Sigmoid colon (tissue), 4 donors: ENCODE results near the gene MRPL14.

Experiments
- POLR2A ChIP-seq, 2 donors: fragments of 450-650 bp; IDR thresholded peaks; one replicate each; pipeline ENCODE4 v1.6.1; 2016; ENCODE audit warnings: antibody characterized with exemption in 2 of 2, mild to moderate bottlenecking in 2 of 2, moderate library complexity in 2 of 2
- POLR2AphosphoS5 ChIP-seq, 4 donors: sonication (generic); formaldehyde crosslinking; IDR thresholded peaks; one replicate each; pipeline ENCODE4 v1.6.1; 2017; ENCODE audit warnings: antibody characterized with exemption in 4 of 4
- TF ChIP-seq, protein P1 (sequence below), 4 experiments: fragments of 450-650 bp in 3 of 4; fragments of 200-600 bp in 1 of 4; IDR thresholded peaks; one replicate each; pipeline ENCODE4 v1.5.1; 2016 to 2019; ENCODE audit warnings: antibody characterized with exemption in 4 of 4, mild to moderate bottlenecking in 3 of 4, moderate library complexity in 2 of 4

DNA sequence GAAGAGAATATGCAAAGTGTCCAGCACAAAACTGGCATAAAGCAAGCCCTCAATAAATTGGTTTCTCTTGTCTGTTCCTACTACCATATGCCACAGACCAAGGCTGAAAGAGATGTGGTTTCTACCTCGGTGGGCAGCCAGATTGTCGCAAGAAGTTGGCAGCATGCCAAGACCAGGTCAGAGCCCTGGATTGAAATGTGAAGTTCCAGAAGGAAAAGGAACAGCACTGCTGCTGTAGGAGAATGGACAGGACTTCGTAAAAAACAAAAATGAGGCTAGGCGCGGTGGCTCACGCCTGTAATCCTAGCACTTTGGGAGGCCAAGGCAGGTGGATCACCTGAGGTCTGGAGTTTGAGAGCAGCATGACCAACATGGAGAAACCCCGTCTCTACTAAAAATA is 22.1 kb downstream of the MRPL14 start:
- TF ChIP-seq, protein P1, sequence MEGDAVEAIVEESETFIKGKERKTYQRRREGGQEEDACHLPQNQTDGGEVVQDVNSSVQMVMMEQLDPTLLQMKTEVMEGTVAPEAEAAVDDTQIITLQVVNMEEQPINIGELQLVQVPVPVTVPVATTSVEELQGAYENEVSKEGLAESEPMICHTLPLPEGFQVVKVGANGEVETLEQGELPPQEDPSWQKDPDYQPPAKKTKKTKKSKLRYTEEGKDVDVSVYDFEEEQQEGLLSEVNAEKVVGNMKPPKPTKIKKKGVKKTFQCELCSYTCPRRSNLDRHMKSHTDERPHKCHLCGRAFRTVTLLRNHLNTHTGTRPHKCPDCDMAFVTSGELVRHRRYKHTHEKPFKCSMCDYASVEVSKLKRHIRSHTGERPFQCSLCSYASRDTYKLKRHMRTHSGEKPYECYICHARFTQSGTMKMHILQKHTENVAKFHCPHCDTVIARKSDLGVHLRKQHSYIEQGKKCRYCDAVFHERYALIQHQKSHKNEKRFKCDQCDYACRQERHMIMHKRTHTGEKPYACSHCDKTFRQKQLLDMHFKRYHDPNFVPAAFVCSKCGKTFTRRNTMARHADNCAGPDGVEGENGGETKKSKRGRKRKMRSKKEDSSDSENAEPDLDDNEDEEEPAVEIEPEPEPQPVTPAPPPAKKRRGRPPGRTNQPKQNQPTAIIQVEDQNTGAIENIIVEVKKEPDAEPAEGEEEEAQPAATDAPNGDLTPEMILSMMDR (IDR thresholded peaks at IDR 0.05): no peak
- TF ChIP-seq POLR2A (IDR thresholded peaks at IDR 0.05) (no peak), POLR2AphosphoS5 (IDR thresholded peaks at IDR 0.05) (no peak)
